ENCODE measurements around the gene SV2C.

DNA sequence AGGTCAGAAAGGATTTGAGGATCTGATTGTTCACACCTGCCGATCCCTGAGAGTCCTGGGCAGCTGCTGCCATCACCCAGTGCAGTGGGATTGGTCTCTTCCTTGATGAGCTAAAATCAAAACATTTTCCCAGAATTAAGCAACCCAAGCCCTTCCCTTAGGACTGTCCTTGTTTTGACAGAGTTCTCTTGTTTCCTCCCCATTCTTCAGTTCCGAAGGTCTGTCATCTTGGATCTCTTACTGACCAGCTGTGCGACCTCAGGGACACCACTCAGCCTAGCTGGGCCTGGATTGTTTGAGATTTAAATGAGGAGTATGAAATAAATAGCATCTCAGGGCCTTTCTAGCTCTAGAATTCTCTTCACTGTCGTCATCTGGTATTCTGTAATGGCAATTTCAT, 229.6 kb downstream of the SV2C start:
- no peak for TF ChIP-seq POLR2AphosphoS5 (IDR thresholded peaks at IDR 0.05)
- TF ChIP-seq, protein P1, sequence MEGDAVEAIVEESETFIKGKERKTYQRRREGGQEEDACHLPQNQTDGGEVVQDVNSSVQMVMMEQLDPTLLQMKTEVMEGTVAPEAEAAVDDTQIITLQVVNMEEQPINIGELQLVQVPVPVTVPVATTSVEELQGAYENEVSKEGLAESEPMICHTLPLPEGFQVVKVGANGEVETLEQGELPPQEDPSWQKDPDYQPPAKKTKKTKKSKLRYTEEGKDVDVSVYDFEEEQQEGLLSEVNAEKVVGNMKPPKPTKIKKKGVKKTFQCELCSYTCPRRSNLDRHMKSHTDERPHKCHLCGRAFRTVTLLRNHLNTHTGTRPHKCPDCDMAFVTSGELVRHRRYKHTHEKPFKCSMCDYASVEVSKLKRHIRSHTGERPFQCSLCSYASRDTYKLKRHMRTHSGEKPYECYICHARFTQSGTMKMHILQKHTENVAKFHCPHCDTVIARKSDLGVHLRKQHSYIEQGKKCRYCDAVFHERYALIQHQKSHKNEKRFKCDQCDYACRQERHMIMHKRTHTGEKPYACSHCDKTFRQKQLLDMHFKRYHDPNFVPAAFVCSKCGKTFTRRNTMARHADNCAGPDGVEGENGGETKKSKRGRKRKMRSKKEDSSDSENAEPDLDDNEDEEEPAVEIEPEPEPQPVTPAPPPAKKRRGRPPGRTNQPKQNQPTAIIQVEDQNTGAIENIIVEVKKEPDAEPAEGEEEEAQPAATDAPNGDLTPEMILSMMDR (IDR thresholded peaks at IDR 0.05), result no peak
